K562 (cell line): ENCODE results near the gene CUL9. TPM values are rescaled to one million over a fixed set of nuclear protein-coding genes. Genes with fewer than 3 reads are reported as not detected.
A peak's percentile ranks its signal among the peaks of the same experiment; 100 is the strongest.

Source experiments
- ADNP ChIP-seq: fragments of 200-800 bp; sonication (Bioruptor generic); IDR thresholded peaks from 2 replicates; pipeline ENCODE4 v1.6.1; 2016; ENCODE audit warnings: missing genetic modification characterization, missing compliant biosample characterization
- ARID1B ChIP-seq: fragments of 450-650 bp; IDR thresholded peaks from 2 replicates; pipeline ENCODE4 v1.6.1; 2016; ENCODE audit warnings: antibody characterized with exemption, mild to moderate bottlenecking, inconsistent platforms
- E2F4 ChIP-seq: sonication (generic); formaldehyde crosslinking; IDR thresholded peaks from 2 replicates; pipeline ENCODE4 v1.8.0; 2022; ENCODE audit warnings: mild to moderate bottlenecking, low read depth, missing genetic modification reagents
- E4F1 ChIP-seq: fragments of 250-450 bp; sonication (Bioruptor Pico); IDR thresholded peaks from 2 replicates; pipeline ENCODE4 v1.5.0; 2021; ENCODE audit warnings: mild to moderate bottlenecking, borderline replicate concordance
- ELK1 ChIP-seq: sonication (generic); formaldehyde crosslinking; IDR thresholded peaks from 2 replicates; pipeline ENCODE4 v1.8.1; 2022; ENCODE audit warnings: missing genetic modification reagents
- GTF2B ChIP-seq: IDR thresholded peaks from 2 replicates; pipeline ENCODE4 v1.6.1; 2011; ENCODE audit not compliant: insufficient read length; ENCODE audit errors: extremely low read depth
- HSF4 ChIP-seq: fragments of 250-450 bp; sonication (Bioruptor Pico); IDR thresholded peaks from 2 replicates; pipeline ENCODE4 v2.1.2; 2022; ENCODE audit warnings: mild to moderate bottlenecking, moderate library complexity, borderline replicate concordance
- KLF16 ChIP-seq: IDR thresholded peaks from 2 replicates; pipeline ENCODE4 v1.6.1; 2016; ENCODE audit warnings: antibody characterized with exemption
- MAFG ChIP-seq: fragments of 450-650 bp; conservative IDR thresholded peaks from 2 replicates; pipeline ENCODE4 v1.6.1; 2016; ENCODE audit warnings: missing genetic modification characterization, missing compliant biosample characterization
- MCM3 ChIP-seq: fragments of 450-650 bp; IDR thresholded peaks from 2 replicates; pipeline ENCODE4 v1.6.1; 2016
- MEIS2 ChIP-seq: fragments of 450-650 bp; IDR thresholded peaks from 2 replicates; pipeline ENCODE4 v1.6.1; 2014; ENCODE audit warnings: mild to moderate bottlenecking; ENCODE audit not compliant: partially characterized antibody
- SP2 ChIP-seq: IDR thresholded peaks from 2 replicates; pipeline ENCODE4 v1.6.1; 2011; ENCODE audit warnings: mild to moderate bottlenecking, low read depth, low read length, moderate library complexity; ENCODE audit not compliant: poor library complexity, severe bottlenecking; ENCODE audit errors: extremely low read depth
- TEAD4 ChIP-seq, 2 experiments: sonication (generic) in 1 of 2; formaldehyde crosslinking in 1 of 2; IDR thresholded peaks; 2 replicates each; pipeline versions ENCODE4 v1.6.1 to v1.8.0; 2012 to 2022; ENCODE audit warnings: borderline replicate concordance in 1 of 2, inconsistent platforms in 1 of 2, low read length in 1 of 2, mild to moderate bottlenecking in 1 of 2, missing genetic modification reagents in 1 of 2
- THRB ChIP-seq: fragments of 450-650 bp; formaldehyde crosslinking; conservative IDR thresholded peaks from 2 replicates; pipeline ENCODE4 v1.4.0; 2022; ENCODE audit warnings: mild to moderate bottlenecking, missing genetic modification characterization
- ZBTB33 ChIP-seq: sonication (generic); formaldehyde crosslinking; IDR thresholded peaks from 2 replicates; pipeline ENCODE4 v1.8.1; 2023; ENCODE audit warnings: mild to moderate bottlenecking, missing genetic modification reagents
- ZNF561 ChIP-seq: fragments of 450-650 bp; formaldehyde crosslinking; conservative IDR thresholded peaks from 2 replicates; pipeline ENCODE4 v1.4.0; 2020; ENCODE audit warnings: mild to moderate bottlenecking, moderate library complexity
- polyA plus RNA-seq, 8 experiments: library from polyadenylated mRNA; depleted of rRNA in 4 of 8; stranded (reverse) in 5 of 8; unstranded in 3 of 8; fragments of >200 nt; fragmentation: Nextera tagmentation in 2 of 8; fragmentation: Illumina TruSeq in 1 of 8; extraction: Ambion mirVana in 2 of 8; extraction: Trizol in 1 of 8; gene quantifications; 2 replicates each; pipeline versions ENCODE4 v1.2.1 to v1.2.3, GENCODE V29; 2011 to 2014; ENCODE audit warnings: inconsistent platforms in 1 of 8, missing spikeins in 1 of 8
- total RNA-seq, 7 experiments: library from RNA; depleted of rRNA in 6 of 7; stranded (reverse); fragments of >200 nt in 6 of 7; fragmentation: Illumina TruSeq in 2 of 7; extraction: Trizol in 2 of 7; gene quantifications; 2 replicates each; pipeline versions ENCODE4 v1.2.1 to v1.2.3, GENCODE V29; 2011 to 2021; ENCODE audit warnings: low replicate concordance in 1 of 7

Gene CUL9
- total and polyA plus RNA-seq, 9 of the 15 experiments (the other 6 are each of a cell fraction or from before 2014, with no cell fraction given) = 0.50 to 20.7 (median 6.6) TPM

GRCh38 chr6:43181942-43182860 is at the start of gene CUL9 (continued):
- TF ChIP-seq ARID1B (peak; percentile 56), THRB (peak; percentile 87), TEAD4 (IDR thresholded peaks at IDR 0.05; ENCODE audit: low read length) (no peak), TEAD4 (CRISPR knock-in tag; IDR thresholded peaks at IDR 0.05; ENCODE audit: borderline replicate concordance) (peak; percentile 93; the same call in 1 of the 2 replicates), ADNP (no peak), SP2 (peak; percentile 19), HSF4 (CRISPR knock-in tag) (no peak), KLF16 (peak; percentile 64), ELK1 (CRISPR knock-in tag) (no peak), MEIS2 (peak; percentile 25), MAFG (tag) (no peak), ZBTB33 (peak; percentile 88), MCM3 (no peak), GTF2B (no peak), E4F1 (no peak), ZNF561 (CRISPR knock-in tag) (no peak), E2F4 (CRISPR knock-in tag) (peak; percentile 77)
